Endodermal cell (in vitro differentiated cells): Measurements from ENCODE around the gene COLGALT1. TPM values are rescaled to one million over a fixed set of nuclear protein-coding genes. Genes with fewer than 3 reads are reported as not detected.

Experiments used
- DNase-seq: peaks from one replicate; pipeline ENCODE4 v3.0.0-alpha.2; 2017
- H3K27ac ChIP-seq: 2 replicates; pipeline ENCODE4 v1.5.1; 2013; ENCODE audit warnings: mild to moderate bottlenecking, low read depth, low read length, moderate library complexity
- H3K27me3 ChIP-seq: 2 replicates; pipeline ENCODE4 v1.6.1; 2013; ENCODE audit warnings: mild to moderate bottlenecking, low read length, moderate library complexity; ENCODE audit not compliant: insufficient read depth, control insufficient read depth, poor library complexity, severe bottlenecking
- H3K36me3 ChIP-seq: 2 replicates; pipeline ENCODE4 v1.7.0; 2013; ENCODE audit warnings: mild to moderate bottlenecking, low read length, moderate library complexity; ENCODE audit not compliant: control insufficient read depth, insufficient read depth
- H3K4me1 ChIP-seq: one replicate; pipeline ENCODE4 v1.7.0; 2013; ENCODE audit warnings: low read length; ENCODE audit not compliant: control insufficient read depth, insufficient read depth
- H3K4me3 ChIP-seq: 2 replicates; pipeline ENCODE4 v1.5.1; 2013; ENCODE audit warnings: mild to moderate bottlenecking, low read length, moderate library complexity
- H3K9ac ChIP-seq: 2 replicates; pipeline ENCODE4 v1.6.1; 2013; ENCODE audit warnings: mild to moderate bottlenecking, low read length, moderate library complexity; ENCODE audit not compliant: poor library complexity, severe bottlenecking; ENCODE audit errors: extremely low read depth
- H3K9me3 ChIP-seq: 2 replicates; pipeline ENCODE4 v1.6.1; 2013; ENCODE audit warnings: mild to moderate bottlenecking, low read length, moderate library complexity; ENCODE audit not compliant: control insufficient read depth
- H3K27ac Mint-ChIP-seq: 2 replicates; pipeline ENCODE4 v1.8.0; 2020; ENCODE audit warnings: mixed read lengths
- H3K27me3 Mint-ChIP-seq: 2 replicates; pipeline ENCODE4 v1.8.0; 2021; ENCODE audit warnings: mild to moderate bottlenecking, mixed read lengths; ENCODE audit not compliant: insufficient read depth
- H3K36me3 Mint-ChIP-seq: 2 replicates; pipeline ENCODE4 v1.8.0; 2020; ENCODE audit warnings: low read depth, mixed read lengths
- H3K4me1 Mint-ChIP-seq: 2 replicates; pipeline ENCODE4 v1.8.0; 2020; ENCODE audit warnings: mixed read lengths
- H3K4me3 Mint-ChIP-seq: 2 replicates; pipeline ENCODE4 v1.8.0; 2020; ENCODE audit warnings: mild to moderate bottlenecking, moderate library complexity, mixed read lengths
- H3K9me3 Mint-ChIP-seq: 2 replicates; pipeline ENCODE4 v1.8.0; 2020; ENCODE audit warnings: mild to moderate bottlenecking, mixed read lengths
- WGBS, 2 experiments: methylation state at CpG; one replicate each; pipeline versions ENCODE4 v1.1.5 to v1.1.7; 2013; ENCODE audit warnings: missing lambda C conversion rate in 2 of 2, mixed read lengths in 1 of 2; ENCODE audit not compliant: insufficient coverage in 1 of 2, insufficient read length in 1 of 2; 5-methylcytosine and 5-hydroxymethylcytosine counted together
- total RNA-seq, 2 donors: library from RNA; stranded (reverse); fragmentation: NEBNext Ultra II Directional in 1 of 2; extraction: Animal tissue kit (Norgen Biotek cat#: 25700) in 1 of 2; gene quantifications; 2 replicates in 1 of 2; 3 replicates in 1 of 2; pipeline ENCODE4 v1.2.1, GENCODE V29; 2021
- TF ChIP-seq, protein P1 (sequence below): fragments of 200-600 bp; sonication (generic); conservative IDR thresholded peaks from 2 replicates; pipeline ENCODE4 v1.5.0; 2021; ENCODE audit warnings: antibody characterized with exemption, mild to moderate bottlenecking

The COLGALT1 gene
- total RNA-seq, 2 donors from 2014 or later, result 61.2 to 68.3 TPM

GRCh38 chr19:17629760-17630159 is 74.3 kb downstream of the COLGALT1 start:
- Mint-ChIP-seq H3K9me3 (no peaks in the 10 kb centered on the region), H3K4me3 (no peak overlapping the region), H3K27me3 (no peaks in the 10 kb centered on the region), H3K4me1 (no peaks in the 10 kb centered on the region), H3K36me3 (peaks cover 4% of the 10 kb centered on the region), H3K27ac (no peak overlapping the region)
- Histone ChIP-seq H3K4me1 (no peaks in the 10 kb centered on the region), H3K27ac (no peak overlapping the region), H3K36me3 (no peaks in the 10 kb centered on the region), H3K4me3 (no peak overlapping the region), H3K9ac (no peak overlapping the region), H3K27me3 (no peaks in the 10 kb centered on the region), H3K9me3 (no peaks in the 10 kb centered on the region)
- TF ChIP-seq, protein P1, sequence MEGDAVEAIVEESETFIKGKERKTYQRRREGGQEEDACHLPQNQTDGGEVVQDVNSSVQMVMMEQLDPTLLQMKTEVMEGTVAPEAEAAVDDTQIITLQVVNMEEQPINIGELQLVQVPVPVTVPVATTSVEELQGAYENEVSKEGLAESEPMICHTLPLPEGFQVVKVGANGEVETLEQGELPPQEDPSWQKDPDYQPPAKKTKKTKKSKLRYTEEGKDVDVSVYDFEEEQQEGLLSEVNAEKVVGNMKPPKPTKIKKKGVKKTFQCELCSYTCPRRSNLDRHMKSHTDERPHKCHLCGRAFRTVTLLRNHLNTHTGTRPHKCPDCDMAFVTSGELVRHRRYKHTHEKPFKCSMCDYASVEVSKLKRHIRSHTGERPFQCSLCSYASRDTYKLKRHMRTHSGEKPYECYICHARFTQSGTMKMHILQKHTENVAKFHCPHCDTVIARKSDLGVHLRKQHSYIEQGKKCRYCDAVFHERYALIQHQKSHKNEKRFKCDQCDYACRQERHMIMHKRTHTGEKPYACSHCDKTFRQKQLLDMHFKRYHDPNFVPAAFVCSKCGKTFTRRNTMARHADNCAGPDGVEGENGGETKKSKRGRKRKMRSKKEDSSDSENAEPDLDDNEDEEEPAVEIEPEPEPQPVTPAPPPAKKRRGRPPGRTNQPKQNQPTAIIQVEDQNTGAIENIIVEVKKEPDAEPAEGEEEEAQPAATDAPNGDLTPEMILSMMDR, result no peak
- no peak for DNase-seq
- WGBS, 2 experiments, result 89 to 91% methylated on average over 1 to 2 of the region's 2 CpGs

GRCh38 chr19:17632577-17632976 is 77.1 kb downstream of the COLGALT1 start:
- no peaks in the 10 kb centered on the region for H3K27me3 Mint-ChIP-seq
- peaks cover 14% of the 10 kb centered on the region for H3K36me3 Mint-ChIP-seq
- TF ChIP-seq, protein P1, result no peak
- Histone ChIP-seq H3K27me3 (no peaks in the 10 kb centered on the region), H3K4me1 (no peaks in the 10 kb centered on the region), H3K36me3 (no peaks in the 10 kb centered on the region), H3K4me3 (no peak overlapping the region), H3K9me3 (no peaks in the 10 kb centered on the region), H3K27ac (no peak overlapping the region), H3K9ac (no peak overlapping the region)
- WGBS, 2 experiments, result 95 to 97% methylated on average over 9 of the region's 9 CpGs
- no peaks in the 10 kb centered on the region for H3K4me1 Mint-ChIP-seq
- no peak for DNase-seq
- no peaks in the 10 kb centered on the region for H3K9me3 Mint-ChIP-seq
- H3K27ac Mint-ChIP-seq, result no peak overlapping the region
- no peak overlapping the region for H3K4me3 Mint-ChIP-seq

Other genes starting within 250 kb of the COLGALT1 start
- 10 to 100 TPM; 58.1 to 62.2 TPM for gene MRPL34, start 249.8 kb upstream of the COLGALT1 start, total RNA-seq
- gene DDA1, start 246.1 kb upstream of the COLGALT1 start, total RNA-seq, result 10 to 100 TPM; 36.9 to 42.3 TPM
- 10 to 100 TPM; 27.5 to 29.5 TPM for gene ANO8, start 220.8 kb upstream of the COLGALT1 start, total RNA-seq
- gene GTPBP3, start 218.1 kb upstream of the COLGALT1 start, total RNA-seq, result 10 to 100 TPM; 48.7 to 55.7 TPM
- gene PLVAP, start 178.3 kb upstream of the COLGALT1 start, total RNA-seq, result under 1 TPM in 1 of 2 donors, not detected in 1; 0.44 TPM
- 1 to 10 TPM; 2.0 to 3.4 TPM for gene CCDC194, start 161.5 kb upstream of the COLGALT1 start, total RNA-seq
- gene BST2, start 150.0 kb upstream of the COLGALT1 start, total RNA-seq, result 100 to 1,000 TPM in 1 of 2 donors, 10 to 100 TPM in 1; 50.8 to 147 TPM
- 10 to 100 TPM; 63.1 to 64.8 TPM for gene MVB12A, start 135.6 kb upstream of the COLGALT1 start, total RNA-seq
- 1 to 10 TPM; 3.5 to 4.8 TPM for gene TMEM221, start 107.0 kb upstream of the COLGALT1 start, total RNA-seq
- gene NXNL1, start 94.7 kb upstream of the COLGALT1 start, total RNA-seq, result not detected
- 10 to 100 TPM; 11.8 to 16.9 TPM for gene SLC27A1, start 85.1 kb upstream of the COLGALT1 start, total RNA-seq
- 100 to 1,000 TPM; 121 to 132 TPM for gene PGLS, start 44.0 kb upstream of the COLGALT1 start, total RNA-seq
- 10 to 100 TPM in 1 of 2 donors, 1 to 10 TPM in 1; 5.6 to 10.7 TPM for gene UNC13A, start 132.7 kb downstream of the COLGALT1 start, total RNA-seq
- 10 to 100 TPM; 90.2 to 96.7 TPM for gene MAP1S, start 163.8 kb downstream of the COLGALT1 start, total RNA-seq
- gene FCHO1, start 195.8 kb downstream of the COLGALT1 start, total RNA-seq, result 10 to 100 TPM in 1 of 2 donors, 1 to 10 TPM in 1; 8.5 to 10.2 TPM
- 1 to 10 TPM in 1 of 2 donors, under 1 TPM in 1; 0.70 to 1.2 TPM for gene B3GNT3, start 239.5 kb downstream of the COLGALT1 start, total RNA-seq